ENCODE measurements around the gene OPTN.
A peak's percentile ranks its signal among the peaks of the same experiment; 100 is the strongest.
"Not testable (repeated sequence)": the region's sequence is repeated elsewhere in the genome, so short reads cannot be mapped to it uniquely, and the experiment has no call there.

The OPTN gene

GRCh38 chr10:13136651-13137050 lies 36.7 kb downstream of the OPTN start:
- DNase-seq, result no peak

- DNase-seq, result no peak
Measured at GRCh38 chr10:13139150-13139549, 39.2 kb downstream of the OPTN start.

- no peak for DNase-seq
Measured at GRCh38 chr10:13139676-13140075, 39.7 kb downstream of the OPTN start.

GRCh38 chr10:13140627-13141190 lies 40.7 kb downstream of the OPTN start:
- no peak for DNase-seq

- no peak for DNase-seq
Measured at GRCh38 chr10:13143766-13144165, 43.8 kb downstream of the OPTN start.

- no peak for DNase-seq
Measured at GRCh38 chr10:13144814-13145213, 44.9 kb downstream of the OPTN start.

GRCh38 chr10:13146379-13146778 lies 46.4 kb downstream of the OPTN start:
- DNase-seq, result no peak

- DNase-seq, result no peak
Measured at GRCh38 chr10:13147161-13147560, 47.2 kb downstream of the OPTN start.

GRCh38 chr10:13152296-13152695 lies 52.3 kb downstream of the OPTN start:
- no peak for DNase-seq

GRCh38 chr10:13155860-13156259 lies 55.9 kb downstream of the OPTN start:
- not testable (repeated sequence) for DNase-seq

GRCh38 chr10:13158401-13158800 lies 58.4 kb downstream of the OPTN start:
- DNase-seq, result no peak

GRCh38 chr10:13160934-13161856 lies 61.2 kb downstream of the OPTN start, which contains the start of gene MCM10:
Gene MCM10, plus strand, starts transcription at chr10:13161558. Its CDS starts 2,645 bp downstream, at chr10:13164203.
- peak; percentile 92 for DNase-seq

- DNase-seq, result no peak
Measured at GRCh38 chr10:13161857-13162271, 61.9 kb downstream of the OPTN start.

- no peak for DNase-seq
Measured at GRCh38 chr10:13163859-13164258, 63.9 kb downstream of the OPTN start.

- no peak for DNase-seq
Measured at GRCh38 chr10:13165177-13165576, 65.2 kb downstream of the OPTN start.

- no peak for DNase-seq
Measured at GRCh38 chr10:13167568-13167967, 67.6 kb downstream of the OPTN start.

- no peak for DNase-seq
Measured at GRCh38 chr10:13168781-13169180, 68.8 kb downstream of the OPTN start.

GRCh38 chr10:13173616-13174015 lies 73.7 kb downstream of the OPTN start:
- DNase-seq, result no peak

GRCh38 chr10:13180788-13181187 lies 80.8 kb downstream of the OPTN start:
- DNase-seq, result no peak

- DNase-seq, result no peak
Measured at GRCh38 chr10:13182424-13182823, 82.5 kb downstream of the OPTN start.

- no peak for DNase-seq
Measured at GRCh38 chr10:13183625-13184024, 83.7 kb downstream of the OPTN start.

GRCh38 chr10:13184276-13184675 lies 84.3 kb downstream of the OPTN start:
- no peak for DNase-seq

GRCh38 chr10:13184730-13185514 lies 85.0 kb downstream of the OPTN start:
- peak; percentile 52 for DNase-seq

GRCh38 chr10:13187135-13187534 lies 87.2 kb downstream of the OPTN start:
- DNase-seq, result no peak

Data from NCI-H2029 (cell line).